IMR-90 (cell line): ENCODE results near the gene FXYD4. TPM values are rescaled to one million over a fixed set of nuclear protein-coding genes. Genes with fewer than 3 reads are reported as not detected.

Experiments
- ATAC-seq: fragments of 200-7000 bp; cut with Tn5 transposase; 2 replicates; pipeline ENCODE4 v1.9.1; 2020; ENCODE audit warnings: low read depth, mild to moderate bottlenecking, moderate library complexity
- BruUV-seq: library from RNA; stranded (reverse); fragments of 400-500 nt; replicated peaks from 2 replicates; lab custom pipeline; 2021; lab: Mats Ljungman, UMichigan
- CTCF ChIA-PET: fragments of 300-600 bp; formaldehyde crosslinking; extraction: SDS; loops from one replicate; lab custom pipeline; 2021; ENCODE audit warnings: antibody characterized with exemption; lab: Yijun Ruan, JAX
- POLR2A ChIA-PET: fragments of 300-600 bp; sonication (Branson Sonifier 250); formaldehyde crosslinking; loops from one replicate; lab custom pipeline; 2022; ENCODE audit warnings: antibody characterized with exemption; ENCODE audit not compliant: unreplicated experiment; lab: Charles Lee
- DNase-seq: peaks from one replicate; pipeline ENCODE4 v3.0.0; 2013
- H2AFZ ChIP-seq: replicated peaks from 2 replicates; pipeline ENCODE3; 2013; ENCODE audit warnings: low read length, mild to moderate bottlenecking; ENCODE audit not compliant: poor library complexity
- H2AK5ac ChIP-seq: 2 replicates; pipeline ENCODE4 v1.6.1; 2013; ENCODE audit warnings: low read depth, low read length, inconsistent platforms
- H2AK9ac ChIP-seq: replicated peaks from 2 replicates; pipeline ENCODE3; 2013; ENCODE audit warnings: mild to moderate bottlenecking, low read depth, low read length, moderate library complexity; ENCODE audit not compliant: poor library complexity
- H2BK120ac ChIP-seq: 2 replicates; pipeline ENCODE4 v1.6.1; 2013; ENCODE audit warnings: low read depth, low read length, inconsistent platforms
- H2BK15ac ChIP-seq: 3 replicates; pipeline ENCODE4 v1.6.1; 2013; ENCODE audit warnings: low read depth, low read length, inconsistent platforms
- H2BK20ac ChIP-seq: 2 replicates; pipeline ENCODE4 v1.6.1; 2013; ENCODE audit warnings: low read depth, mild to moderate bottlenecking, inconsistent platforms, low read length, moderate library complexity
- H2BK5ac ChIP-seq: 2 replicates; pipeline ENCODE4 v1.6.1; 2013; ENCODE audit warnings: mild to moderate bottlenecking, low read depth, low read length, inconsistent platforms; ENCODE audit not compliant: poor library complexity, severe bottlenecking
- H3K14ac ChIP-seq: replicated peaks from 2 replicates; pipeline ENCODE4 v1.6.1; 2013; ENCODE audit warnings: low read depth, low read length, inconsistent platforms
- H3K18ac ChIP-seq: 2 replicates; pipeline ENCODE4 v1.6.1; 2013; ENCODE audit warnings: low read depth, low read length, control low read depth
- H3K23ac ChIP-seq: 2 replicates; pipeline ENCODE4 v1.6.1; 2013; ENCODE audit warnings: low read depth, low read length, inconsistent platforms
- H3K27ac ChIP-seq: 2 replicates; pipeline ENCODE4 v1.5.1; 2013; ENCODE audit warnings: mild to moderate bottlenecking, control low read depth, low read length; ENCODE audit not compliant: insufficient read depth
- H3K27me3 ChIP-seq: 2 replicates; pipeline ENCODE4 v1.6.1; 2013; ENCODE audit warnings: low read length; ENCODE audit not compliant: control insufficient read depth, insufficient read depth
- H3K36me3 ChIP-seq: 2 replicates; pipeline ENCODE4 v1.6.1; 2013; ENCODE audit warnings: low read length, mixed read lengths; ENCODE audit not compliant: control insufficient read depth, insufficient read depth
- H3K4ac ChIP-seq: 2 replicates; pipeline ENCODE4 v1.6.1; 2013; ENCODE audit warnings: low read depth, low read length, inconsistent platforms
- H3K4me1 ChIP-seq: 2 replicates; pipeline ENCODE4 v1.6.1; 2013; ENCODE audit warnings: low read length, mixed read lengths; ENCODE audit not compliant: control insufficient read depth, insufficient read depth
- H3K4me2 ChIP-seq: 2 replicates; pipeline ENCODE4 v1.6.1; 2013; ENCODE audit warnings: low read depth, mild to moderate bottlenecking, control low read depth, low read length, moderate library complexity
- H3K4me3 ChIP-seq: 2 replicates; pipeline ENCODE4 v1.5.1; 2013; ENCODE audit warnings: low read depth, mild to moderate bottlenecking, control low read depth, low read length, moderate library complexity; ENCODE audit not compliant: insufficient read depth
- H3K56ac ChIP-seq: 2 replicates; pipeline ENCODE4 v1.6.1; 2013; ENCODE audit warnings: low read length, inconsistent platforms; ENCODE audit not compliant: insufficient read depth; ENCODE audit errors: extremely low read depth
- H3K79me1 ChIP-seq, 2 experiments: 2 replicates each; pipeline ENCODE4 v1.6.1; 2013; ENCODE audit warnings: low read length in 2 of 2, inconsistent platforms in 1 of 2, low read depth in 1 of 2
- H3K9ac ChIP-seq: 2 replicates; pipeline ENCODE4 v1.6.1; 2013; ENCODE audit warnings: low read depth, low read length, control low read depth
- H3K9me1 ChIP-seq: 2 replicates; pipeline ENCODE4 v1.6.1; 2013; ENCODE audit warnings: low read length, inconsistent platforms; ENCODE audit not compliant: insufficient read depth
- H3K9me3 ChIP-seq: 2 replicates; pipeline ENCODE4 v1.6.1; 2013; ENCODE audit warnings: low read length; ENCODE audit not compliant: control insufficient read depth, insufficient read depth
- H4K20me1 ChIP-seq: 2 replicates; pipeline ENCODE4 v1.6.1; 2013; ENCODE audit warnings: low read length, inconsistent platforms; ENCODE audit not compliant: insufficient read depth
- H4K5ac ChIP-seq: 2 replicates; pipeline ENCODE4 v1.6.1; 2013; ENCODE audit warnings: mild to moderate bottlenecking, low read depth, low read length, control low read depth
- H4K8ac ChIP-seq, 2 experiments: 2 replicates each; pipeline ENCODE4 v1.6.1; 2013; ENCODE audit warnings: low read depth in 2 of 2, low read length in 2 of 2, control low read depth in 1 of 2, inconsistent platforms in 1 of 2
- H4K91ac ChIP-seq: 2 replicates; pipeline ENCODE4 v1.6.1; 2013; ENCODE audit warnings: low read depth, low read length, inconsistent platforms; ENCODE audit not compliant: insufficient read depth
- BHLHE40 ChIP-seq: fragments of 150-350 bp; IDR thresholded peaks from 2 replicates; pipeline ENCODE4 v1.6.1; 2016; ENCODE audit warnings: mild to moderate bottlenecking, low read depth, low read length
- CEBPB ChIP-seq: IDR thresholded peaks from 2 replicates; pipeline ENCODE4 v1.6.1; 2012; ENCODE audit warnings: low read depth, low read length, improper control_type of control experiment
- CHD1 ChIP-seq: IDR thresholded peaks from 2 replicates; pipeline ENCODE4 v1.6.1; 2012; ENCODE audit warnings: low read depth, low read length, improper control_type of control experiment
- ELK1 ChIP-seq: fragments of 150-350 bp; IDR thresholded peaks from 2 replicates; pipeline ENCODE4 v1.6.1; 2016; ENCODE audit warnings: low read depth, mild to moderate bottlenecking, low read length, moderate library complexity, borderline replicate concordance
- MAFK ChIP-seq: IDR thresholded peaks from 2 replicates; pipeline ENCODE4 v1.6.1; 2012; ENCODE audit warnings: low read depth, low read length, improper control_type of control experiment
- MAZ ChIP-seq: IDR thresholded peaks from 2 replicates; pipeline ENCODE4 v1.6.1; 2012; ENCODE audit warnings: low read depth, mild to moderate bottlenecking, low read length, improper control_type of control experiment, moderate library complexity, borderline replicate concordance
- MXI1 ChIP-seq: IDR thresholded peaks from 2 replicates; pipeline ENCODE4 v1.6.1; 2012; ENCODE audit warnings: low read depth, mild to moderate bottlenecking, low read length, moderate library complexity, borderline replicate concordance
- RAD21 ChIP-seq: IDR thresholded peaks from 2 replicates; pipeline ENCODE4 v1.6.1; 2012; ENCODE audit warnings: low read length, improper control_type of control experiment
- RFX5 ChIP-seq: IDR thresholded peaks from 2 replicates; pipeline ENCODE4 v1.8.0; 2012; ENCODE audit warnings: low read depth, mild to moderate bottlenecking, low read length, moderate library complexity
- USF2 ChIP-seq: fragments of 150-350 bp; IDR thresholded peaks from 2 replicates; pipeline ENCODE4 v1.6.1; 2017; ENCODE audit warnings: mild to moderate bottlenecking, antibody characterized with exemption, low read length, low read depth
- WGBS, 2 experiments: methylation state at CpG; one replicate each; pipeline versions ENCODE4 v1.1.5 to v1.1.7; 2013; ENCODE audit warnings: missing lambda C conversion rate in 2 of 2; ENCODE audit not compliant: insufficient read length in 1 of 2; ENCODE audit errors: extremely low coverage in 2 of 2; 5-methylcytosine and 5-hydroxymethylcytosine counted together
- dilution Hi-C: fragments of 300-500 bp; cut with HindIII; formaldehyde crosslinking; loops from one replicate; pipeline ENCODE4 v1.14.3; 2018; ENCODE audit warnings: low sequenced_read_pairs; ENCODE audit not compliant: unreplicated experiment
- in situ Hi-C: fragments of 300-500 bp; cut with MboI; formaldehyde crosslinking; loops from 3 replicates; pipeline ENCODE4 v1.14.3; 2019; ENCODE audit warnings: low sequenced_read_pairs, inconsistent platforms, mixed read lengths
- intact Hi-C: fragments of 100-400 bp; cut with micrococcal nuclease; formaldehyde crosslinking; loops from 2 replicates; pipeline ENCODE4 v1.10.0; 2022
- polyA plus RNA-seq, 3 experiments: library from polyadenylated mRNA; depleted of rRNA; stranded (reverse); fragments of >200 nt; gene quantifications; 2 replicates each; pipeline ENCODE4 v1.2.3, GENCODE V29; 2012; ENCODE audit warnings: low replicate concordance in 1 of 3
- total RNA-seq: library from RNA; depleted of rRNA; stranded (reverse); fragments of >200 nt; gene quantifications from 2 replicates; pipeline ENCODE4 v1.2.3, GENCODE V29; 2012

Gene FXYD4
- total and polyA plus RNA-seq, 2 of the 4 experiments (the other 2 are of a cell fraction), result not detected

- Histone ChIP-seq H2AFZ (no peak overlapping the region), H3K4me1 (peaks cover 2% of the 10 kb centered on the region; the same call in 1 of the 2 replicates), H3K4me2 (no peak overlapping the region), H2BK15ac (no peak overlapping the region), H3K27me3 (no peaks in the 10 kb centered on the region), H2BK5ac (no peak overlapping the region), H3K9ac (no peak overlapping the region), H4K5ac (no peak overlapping the region), H3K18ac (no peak overlapping the region), H3K36me3 (no peaks in the 10 kb centered on the region), H4K20me1 (peaks cover 31% of the 10 kb centered on the region), H4K8ac (0 out of 4 replicates have a peak overlapping the region, but pooled peaks of 1 of the 2 experiments have one; percentile 98), H2AK5ac (no peak overlapping the region), H4K91ac (no peak overlapping the region), H3K14ac (no peak overlapping the region), H3K23ac (no peak overlapping the region), H3K9me3 (no peaks in the 10 kb centered on the region), H3K4me3 (no peak overlapping the region), H3K4ac (no peak overlapping the region), H2AK9ac (no peak overlapping the region), H3K56ac (no peak overlapping the region), H3K27ac (no peak overlapping the region), H3K79me1 (peaks cover 4 to 23% of the 10 kb centered on the region in 2 experiments; a peak in 2 of 4 replicates), H3K9me1 (no peaks in the 10 kb centered on the region), H2BK120ac (no peak overlapping the region), H2BK20ac (no peak overlapping the region)
- dilution Hi-C loops (no loop called here), in situ Hi-C loops (loop anchor here (25.0 kb wide), 1 partner anchor 1577 kb away; the partner anchor contains the start of gene DEPP1), intact Hi-C loops (no loop called here)
- BruUV-seq, result no TSS peak
- CTCF ChIA-PET, result no interaction called here
- no peak for TF ChIP-seq RAD21
- TF ChIP-seq CEBPB, result no peak
- TF ChIP-seq MAFK, result no peak
- no peak for TF ChIP-seq USF2
- TF ChIP-seq RFX5, result no peak
- TF ChIP-seq BHLHE40, result no peak
- TF ChIP-seq MXI1, result no peak
- TF ChIP-seq CHD1, result no peak
- TF ChIP-seq MAZ, result no peak
- no peak for TF ChIP-seq ELK1
- no peak for ATAC-seq
- DNase-seq, result no peak
- WGBS, 2 experiments, result 95% methylated on average over 4 of the region's 14 CpGs; no CpG with 5 or more reads in 1 of the 2 experiments
- POLR2A ChIA-PET, result no interaction called here
These were observed 38.9 kb downstream of the FXYD4 start for GRCh38 chr10:43410345-43410744.
